Loucy (cell line): ENCODE results near the gene CLASP1.

Source experiments
- H2AFZ ChIP-seq: fragments of 200-600 bp; sonication (generic); 2 replicates; pipeline ENCODE4 v1.6.0; 2016; ENCODE audit warnings: antibody characterized with exemption, mild to moderate bottlenecking, low read length, moderate library complexity
- H3F3A ChIP-seq: fragments of 200-600 bp; 2 replicates; pipeline ENCODE4 v1.6.0; 2016; ENCODE audit warnings: antibody characterized with exemption, low read depth, mild to moderate bottlenecking
- H3K27me3 ChIP-seq: fragments of 200-600 bp; sonication (generic); 2 replicates; pipeline ENCODE4 v1.6.1; 2014; ENCODE audit warnings: low read length, mild to moderate bottlenecking; ENCODE audit not compliant: insufficient read depth, poor library complexity, severe bottlenecking
- H3K36me3 ChIP-seq: fragments of 200-600 bp; sonication (generic); 2 replicates; pipeline ENCODE4 v1.6.1; 2016; ENCODE audit warnings: low read length; ENCODE audit not compliant: insufficient read depth
- H3K4me1 ChIP-seq: fragments of 200-600 bp; sonication (generic); 2 replicates; pipeline ENCODE4 v1.5.1; 2014; ENCODE audit warnings: low read length, mild to moderate bottlenecking; ENCODE audit not compliant: insufficient read depth, poor library complexity, severe bottlenecking
- H3K4me2 ChIP-seq: fragments of 200-600 bp; sonication (generic); 2 replicates; pipeline ENCODE4 v1.6.0; 2014; ENCODE audit warnings: antibody characterized with exemption, low read length, low read depth, mild to moderate bottlenecking; ENCODE audit not compliant: poor library complexity, severe bottlenecking
- H3K4me3 ChIP-seq: fragments of 200-600 bp; sonication (generic); 2 replicates; pipeline ENCODE4 v1.5.1; 2014; ENCODE audit warnings: low read length, mild to moderate bottlenecking, mixed read lengths; ENCODE audit not compliant: poor library complexity, severe bottlenecking
- H3K79me2 ChIP-seq: fragments of 200-600 bp; sonication (generic); 2 replicates; pipeline ENCODE4 v1.6.1; 2014; ENCODE audit warnings: low read length; ENCODE audit not compliant: insufficient read depth
- H3K9ac ChIP-seq: fragments of 200-600 bp; sonication (generic); 2 replicates; pipeline ENCODE4 v1.6.0; 2014; ENCODE audit warnings: mild to moderate bottlenecking, low read depth, low read length, moderate library complexity; ENCODE audit not compliant: poor library complexity, severe bottlenecking
- H3K9me2 ChIP-seq: fragments of 200-600 bp; sonication (generic); replicated peaks from 2 replicates; pipeline ENCODE4 v1.6.1; 2016; ENCODE audit warnings: low read depth, low read length, mixed read lengths
- H3K9me3 ChIP-seq: fragments of 200-600 bp; sonication (generic); 2 replicates; pipeline ENCODE4 v1.6.1; 2014; ENCODE audit warnings: mild to moderate bottlenecking, antibody characterized with exemption, low read length, low read depth; ENCODE audit not compliant: insufficient read depth
- H4K20me1 ChIP-seq: fragments of 200-600 bp; sonication (generic); 2 replicates; pipeline ENCODE4 v1.6.0; 2014; ENCODE audit warnings: antibody characterized with exemption, low read length, mild to moderate bottlenecking; ENCODE audit not compliant: insufficient read depth, poor library complexity, severe bottlenecking
- CTCF ChIP-seq: fragments of 200-600 bp; sonication (generic); conservative IDR thresholded peaks from 2 replicates; pipeline ENCODE4 v1.5.1; 2014; ENCODE audit warnings: mild to moderate bottlenecking, antibody characterized with exemption, low read length
- EZH2phosphoT487 ChIP-seq: fragments of 200-600 bp; IDR thresholded peaks from 2 replicates; pipeline ENCODE4 v1.6.1; 2018; ENCODE audit warnings: antibody characterized with exemption, mild to moderate bottlenecking, moderate library complexity, borderline replicate concordance

Gene CLASP1

GRCh38 chr2:121498731-121499130 is 150.5 kb downstream of the CLASP1 start:
- peaks cover 56% of the 10 kb centered on the region for H3K36me3 ChIP-seq
- no peak overlapping the region for H3K4me2 ChIP-seq
- H3F3A ChIP-seq = no peaks in the 10 kb centered on the region
- no peaks in the 10 kb centered on the region for H3K9me2 ChIP-seq
- no peak overlapping the region for H2AFZ ChIP-seq
- H3K9me3 ChIP-seq = peaks cover 4% of the 10 kb centered on the region; the same call in 1 of the 2 replicates
- H3K4me3 ChIP-seq = no peak overlapping the region
- peaks cover 10% of the 10 kb centered on the region; the same call in 1 of the 2 replicates for H3K79me2 ChIP-seq
- TF ChIP-seq CTCF = no peak
- TF ChIP-seq EZH2phosphoT487 = no peak
- H4K20me1 ChIP-seq = peaks cover 8% of the 10 kb centered on the region
- no peak overlapping the region for H3K9ac ChIP-seq
- H3K27me3 ChIP-seq = no peaks in the 10 kb centered on the region
- no peaks in the 10 kb centered on the region for H3K4me1 ChIP-seq

DNA sequence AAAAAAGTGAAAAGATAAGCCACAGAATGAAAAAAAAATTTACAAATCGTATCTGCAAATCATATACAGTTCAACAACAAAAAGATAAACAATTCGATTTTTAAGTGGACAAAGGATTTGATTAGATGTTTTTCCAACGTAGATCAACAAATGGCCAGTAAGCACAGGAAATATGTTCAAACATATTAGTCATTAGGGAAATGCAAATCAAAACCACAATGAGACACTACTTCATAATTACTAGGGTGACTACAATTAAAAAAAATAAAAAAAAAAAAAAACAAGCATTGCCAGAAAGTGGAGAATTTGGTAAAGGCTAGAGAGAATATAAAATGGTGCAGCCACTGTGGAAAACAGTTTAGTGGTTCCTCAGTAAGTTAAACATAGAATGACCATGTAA is 156.9 kb downstream of the CLASP1 start:
- H2AFZ ChIP-seq = no peak overlapping the region
- H3K36me3 ChIP-seq = peaks cover 4% of the 10 kb centered on the region; the same call in 1 of the 2 replicates
- H3K4me2 ChIP-seq = no peak overlapping the region
- no peak overlapping the region for H3K9ac ChIP-seq
- peaks cover 57% of the 10 kb centered on the region for H3K79me2 ChIP-seq
- no peaks in the 10 kb centered on the region for H3K9me2 ChIP-seq
- peaks cover 21% of the 10 kb centered on the region for H4K20me1 ChIP-seq
- no peak for TF ChIP-seq EZH2phosphoT487
- no peaks in the 10 kb centered on the region for H3F3A ChIP-seq
- no peak overlapping the region for H3K4me3 ChIP-seq
- H3K4me1 ChIP-seq = peaks cover 25% of the 10 kb centered on the region
- no peaks in the 10 kb centered on the region for H3K27me3 ChIP-seq
- no peaks in the 10 kb centered on the region for H3K9me3 ChIP-seq

DNA sequence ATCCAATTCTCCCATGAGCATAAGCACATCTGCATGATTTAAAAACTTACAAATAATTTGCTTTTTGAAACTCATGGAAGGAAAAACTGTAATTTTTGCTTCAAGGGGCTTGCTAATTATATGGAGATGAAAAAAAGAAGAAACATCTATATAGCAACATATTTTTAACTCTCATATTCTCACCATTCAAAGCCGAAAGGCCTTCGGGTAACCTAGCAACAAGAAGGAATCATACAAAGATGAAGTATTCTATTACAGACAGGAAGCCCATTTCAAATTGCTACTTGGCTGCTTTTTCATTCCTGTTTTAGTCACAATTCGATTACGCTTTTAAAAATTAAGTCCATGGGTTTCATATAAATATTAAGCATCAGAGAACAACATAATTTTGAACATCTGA is 157.7 kb downstream of the CLASP1 start:
- TF ChIP-seq EZH2phosphoT487 (no peak), CTCF (no peak)
- Histone ChIP-seq H3K9ac (no peak overlapping the region), H2AFZ (no peak overlapping the region), H3F3A (no peaks in the 10 kb centered on the region), H3K9me3 (no peaks in the 10 kb centered on the region), H3K9me2 (no peaks in the 10 kb centered on the region), H3K4me2 (no peak overlapping the region), H3K4me3 (no peak overlapping the region), H3K79me2 (peaks cover 66% of the 10 kb centered on the region), H3K4me1 (peaks cover 26% of the 10 kb centered on the region), H3K27me3 (no peaks in the 10 kb centered on the region), H3K36me3 (peaks cover under 1% of the 10 kb centered on the region; the same call in 1 of the 2 replicates), H4K20me1 (peaks cover 21% of the 10 kb centered on the region)

GRCh38 chr2:121490584-121491133 is 158.6 kb downstream of the CLASP1 start:
- Histone ChIP-seq H3K9ac (no peak overlapping the region), H2AFZ (no peak overlapping the region), H3K4me3 (no peak overlapping the region), H3K4me2 (no peak overlapping the region), H3K4me1 (peaks cover 26% of the 10 kb centered on the region), H4K20me1 (peaks cover 16% of the 10 kb centered on the region), H3K79me2 (peaks cover 72% of the 10 kb centered on the region), H3K36me3 (no peaks in the 10 kb centered on the region), H3K27me3 (no peaks in the 10 kb centered on the region), H3F3A (no peaks in the 10 kb centered on the region), H3K9me2 (no peaks in the 10 kb centered on the region), H3K9me3 (no peaks in the 10 kb centered on the region)
- no peak for TF ChIP-seq CTCF
- TF ChIP-seq EZH2phosphoT487 = no peak
